D721Med (cell line): ENCODE measurements around the gene NKX2-8.

Experiments used
- DNase-seq: peaks from one replicate; pipeline ENCODE4 v3.0.0; 2011; ENCODE audit warnings: low spot score; ENCODE audit not compliant: insufficient read length
- FAIRE-seq: peaks from 2 replicates; lab custom pipeline; 2011; peaks lifted over from hg19 to GRCh38; lab: Jason Lieb, UNC
- CTCF ChIP-seq: IDR thresholded peaks from 2 replicates; pipeline ENCODE4 v1.5.1; 2012; ENCODE audit warnings: mild to moderate bottlenecking, control low read depth; ENCODE audit not compliant: insufficient read depth; ENCODE audit errors: missing control alignments

The NKX2-8 gene

GRCh38 chr14:36582011-36582873 lies at the start of gene NKX2-8:
Gene NKX2-8 (minus strand): TSS chr14:36582614. CDS start chr14:36582389, 225 bp downstream.
- no peak for DNase-seq
- no peak for TF ChIP-seq CTCF
- no peak for FAIRE-seq

GRCh38 chr14:36627981-36628380 lies 45.6 kb upstream of the NKX2-8 start:
- DNase-seq = no peak
- no peak for TF ChIP-seq CTCF

GRCh38 chr14:36626151-36626550 lies 43.7 kb upstream of the NKX2-8 start:
- DNase-seq = no peak
- no peak for FAIRE-seq
- no peak for TF ChIP-seq CTCF

More at GRCh38 chr14:36627981-36628380, 45.6 kb upstream of the NKX2-8 start:
- FAIRE-seq = no peak

GRCh38 chr14:36625436-36625835 lies 43.0 kb upstream of the NKX2-8 start:
- DNase-seq (no peak), FAIRE-seq (no peak)

GRCh38 chr14:36625014-36625413 lies 42.6 kb upstream of the NKX2-8 start:
- TF ChIP-seq CTCF = no peak
- FAIRE-seq = no peak
- no peak for DNase-seq

More at GRCh38 chr14:36625436-36625835, 43.0 kb upstream of the NKX2-8 start:
- TF ChIP-seq CTCF = no peak

- DNase-seq = no peak
- no peak for TF ChIP-seq CTCF
- no peak for FAIRE-seq
Measured at GRCh38 chr14:36619853-36620252, 37.4 kb upstream of the NKX2-8 start.

- no peak for FAIRE-seq
- TF ChIP-seq CTCF = no peak
- DNase-seq = no peak
Measured at GRCh38 chr14:36619131-36619530, 36.7 kb upstream of the NKX2-8 start.
